Cardiac fibroblast (primary cell): ENCODE results near the gene CD1C.
"Not testable (repeated sequence)": the region's sequence is repeated elsewhere in the genome, so short reads cannot be mapped to it uniquely, and the experiment has no call there.

ENCODE experiments used
- DNase-seq, 2 donors: peaks; one replicate each; pipeline versions ENCODE4 v3.0.0 to v3.0.0-alpha.2; 2010; ENCODE audit warnings: low read depth in 2 of 2
- H3K4me3 ChIP-seq, 2 donors: replicated peaks in 1 of 2; 1 replicate in 1 of 2; 2 replicates in 1 of 2; pipeline ENCODE4 v1.5.1; 2011; ENCODE audit warnings: low read depth in 2 of 2, low read length in 2 of 2, mild to moderate bottlenecking in 2 of 2, moderate library complexity in 1 of 2
- CTCF ChIP-seq: IDR thresholded peaks from one replicate; pipeline ENCODE4 v1.5.1; 2011; ENCODE audit warnings: low read depth, mild to moderate bottlenecking, low read length, inconsistent platforms

Gene CD1C

DNA sequence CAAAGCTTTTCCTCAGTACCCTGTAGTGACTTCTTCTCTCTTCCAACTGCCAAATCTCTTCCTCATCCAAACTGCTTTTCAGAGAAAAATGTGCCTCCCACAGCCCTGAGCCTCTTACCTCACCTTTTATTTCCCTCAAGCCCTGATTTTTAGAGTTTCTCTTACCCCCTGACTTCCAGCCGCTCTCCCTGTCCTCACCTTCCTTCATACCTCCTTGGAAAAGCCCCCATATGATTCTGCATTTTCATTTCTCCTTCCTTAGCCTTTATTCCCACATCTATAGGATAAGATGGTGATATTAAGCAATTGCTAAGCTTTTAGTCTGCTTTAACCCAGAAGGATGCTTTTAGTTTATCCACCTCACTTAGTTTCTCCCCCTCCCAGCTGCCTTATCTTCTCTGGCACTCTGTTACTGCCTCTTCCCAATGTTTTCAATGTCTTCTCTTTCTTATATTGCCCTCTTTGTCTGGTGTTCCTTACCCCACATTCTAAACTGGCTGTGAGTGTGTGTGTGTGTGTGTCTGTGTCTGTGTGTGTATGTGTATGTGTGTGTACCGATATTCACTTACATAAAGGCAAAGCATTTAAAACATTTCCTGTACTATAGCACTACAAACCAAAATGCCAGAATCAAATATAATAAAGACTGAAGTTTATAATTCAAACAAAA lies 41.9 kb downstream of the CD1C start, which contains the start of gene CD1B:
Gene CD1B, minus strand, starts transcription at position 51 of the 670 bp plus-strand sequence. CDS start 108 bp downstream, outside the sequence.
- DNase-seq, result no peak
- no peak within 1 kb of the TSS for H3K4me3 ChIP-seq
- no peak for TF ChIP-seq CTCF

DNA sequence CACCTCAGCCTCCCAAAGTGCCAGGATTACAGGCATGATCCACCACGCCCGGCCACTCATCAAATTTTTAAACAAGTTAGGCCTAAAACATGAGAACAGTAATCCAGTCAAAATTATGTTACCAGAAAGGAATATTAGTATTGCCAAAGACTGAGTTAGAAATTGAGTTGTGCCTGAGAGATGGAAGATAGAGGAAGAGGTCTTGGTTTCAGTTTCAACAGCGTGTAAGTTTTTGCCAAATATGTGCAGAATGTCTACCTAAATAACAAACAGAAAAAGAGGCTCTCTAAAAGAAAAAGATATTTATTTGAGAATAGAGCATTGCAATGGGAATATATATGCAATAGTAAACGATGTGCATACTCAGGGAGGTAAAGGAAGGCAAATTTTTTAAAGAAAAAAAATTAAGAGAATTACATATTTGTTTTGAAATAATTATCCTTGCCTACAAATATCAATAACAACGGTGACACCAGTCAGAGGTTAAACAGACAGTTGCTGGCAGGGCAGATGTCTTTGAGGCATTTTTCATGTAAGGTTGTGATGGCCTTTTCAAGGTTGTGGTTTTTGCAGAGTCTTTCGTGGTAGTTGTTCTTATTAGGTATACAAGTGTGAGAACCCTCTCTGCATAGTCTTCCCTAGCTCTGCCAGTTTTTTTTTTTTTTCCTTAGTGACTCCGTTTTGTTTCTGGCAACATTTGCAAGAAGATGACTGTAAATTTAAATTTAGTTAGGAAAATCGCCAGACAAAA lies 43.9 kb downstream of the CD1C start:
- no peak for DNase-seq
- H3K4me3 ChIP-seq, result no peak overlapping the region
- no peak for TF ChIP-seq CTCF

DNA sequence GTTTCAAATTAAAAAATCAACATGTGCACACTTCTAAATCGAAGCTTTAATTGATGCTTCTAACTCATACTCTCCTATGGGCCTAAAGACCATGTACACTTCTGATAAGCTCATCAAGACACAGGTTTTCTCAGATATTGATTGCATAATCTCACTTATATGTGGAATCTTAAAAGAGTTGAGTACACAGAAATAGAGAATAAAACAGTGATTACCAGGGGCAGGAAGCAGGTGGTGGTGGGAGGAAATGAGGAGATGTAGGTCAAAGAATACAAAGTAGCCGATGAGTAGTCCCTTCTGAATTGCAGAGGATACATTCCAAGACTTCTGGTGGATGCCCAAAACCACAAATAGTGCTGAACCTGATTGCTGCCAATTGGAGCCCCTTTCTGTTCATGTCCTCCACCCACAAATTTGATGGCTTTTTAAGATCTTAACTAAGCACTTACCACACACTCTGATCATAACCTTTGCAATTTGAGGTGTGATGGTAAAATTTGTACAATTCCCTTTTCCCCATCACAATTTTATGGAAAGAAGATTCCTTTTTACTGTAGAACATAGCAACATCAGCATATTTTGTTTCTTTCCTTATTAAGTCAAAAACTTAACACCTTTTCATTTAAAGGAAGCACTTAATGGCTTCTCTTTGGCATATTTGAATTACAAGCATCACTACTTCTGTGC lies 44.9 kb downstream of the CD1C start:
- no peak for DNase-seq
- H3K4me3 ChIP-seq, result no peak overlapping the region
- no peak for TF ChIP-seq CTCF

- TF ChIP-seq CTCF, result no peak
- no peak for DNase-seq
- H3K4me3 ChIP-seq, result no peak overlapping the region
Measured at GRCh38 chr1:158335213-158335532, 45.5 kb downstream of the CD1C start.

- not testable (repeated sequence) for H3K4me3 ChIP-seq, DNase-seq
Measured at GRCh38 chr1:158336413-158336812, 46.7 kb downstream of the CD1C start.
